H1 (cell line): ENCODE data around the gene RIMS1. TPM values are rescaled to one million over a fixed set of nuclear protein-coding genes. Genes with fewer than 3 reads are reported as not detected.

Experiments used
- CTCF ChIA-PET: fragments of 300-600 bp; sonication (Branson Sonifier 250); formaldehyde crosslinking; loops from one replicate; lab custom pipeline; 2021; ENCODE audit not compliant: partially characterized antibody; lab: Charles Lee
- POLR2A ChIA-PET: fragments of 300-600 bp; sonication (Branson Sonifier 250); formaldehyde crosslinking; loops from one replicate; lab custom pipeline; 2021; ENCODE audit warnings: inconsistent platforms; ENCODE audit not compliant: partially characterized antibody; lab: Charles Lee
- DNase-seq, 2 experiments: peaks; one replicate each; pipeline versions ENCODE4 v3.0.0 to v3.0.0-alpha.2; 2010 to 2022; ENCODE audit warnings: low spot score in 2 of 2, low read depth in 1 of 2, mixed read lengths in 1 of 2
- FAIRE-seq: peaks from 2 replicates; lab custom pipeline; 2011; peaks lifted over from hg19 to GRCh38; lab: Jason Lieb, UNC
- H2AFZ ChIP-seq: 2 replicates; pipeline ENCODE4 v1.8.1; 2012; ENCODE audit warnings: low read length, inconsistent platforms
- H2AK5ac ChIP-seq: 2 replicates; pipeline ENCODE4 v1.6.1; 2013; ENCODE audit warnings: low read depth, low read length
- H2BK120ac ChIP-seq: replicated peaks from 2 replicates; pipeline ENCODE3; 2013; ENCODE audit warnings: low read depth, low read length, inconsistent platforms
- H2BK12ac ChIP-seq: 2 replicates; pipeline ENCODE4 v1.6.1; 2013; ENCODE audit warnings: low read depth, low read length
- H2BK15ac ChIP-seq: 2 replicates; pipeline ENCODE4 v1.6.1; 2013; ENCODE audit warnings: low read length
- H2BK20ac ChIP-seq: 2 replicates; pipeline ENCODE4 v1.6.1; 2013; ENCODE audit warnings: low read length
- H2BK5ac ChIP-seq: 2 replicates; pipeline ENCODE4 v1.6.1; 2013; ENCODE audit warnings: low read depth, low read length
- H3K14ac ChIP-seq: 2 replicates; pipeline ENCODE4 v1.6.1; 2013; ENCODE audit warnings: inconsistent platforms; ENCODE audit not compliant: insufficient read length
- H3K18ac ChIP-seq: 2 replicates; pipeline ENCODE4 v1.6.1; 2013; ENCODE audit warnings: low read length; ENCODE audit errors: extremely low read depth
- H3K23ac ChIP-seq: 2 replicates; pipeline ENCODE4 v1.6.1; 2013; ENCODE audit warnings: inconsistent platforms; ENCODE audit not compliant: insufficient read length
- H3K23me2 ChIP-seq: 2 replicates; pipeline ENCODE4 v1.6.1; 2013; ENCODE audit warnings: low read depth, low read length
- H3K27ac ChIP-seq: 2 replicates; pipeline ENCODE4 v1.6.1; 2011; ENCODE audit warnings: low read depth, low read length, inconsistent platforms
- H3K27me3 ChIP-seq, 4 experiments: replicated peaks in 1 of 4; 1 replicate in 1 of 4; 2 replicates in 3 of 4; pipeline versions ENCODE4 v1.6.1 to v1.8.1; 2011 to 2013; ENCODE audit warnings: low read length in 3 of 4, mild to moderate bottlenecking in 3 of 4, inconsistent platforms in 2 of 4, mixed read lengths in 2 of 4, moderate library complexity in 1 of 4; ENCODE audit not compliant: control insufficient read depth in 3 of 4, insufficient read depth in 3 of 4; ENCODE audit errors: extremely low read depth in 1 of 4
- H3K36me3 ChIP-seq, 4 experiments: 2 replicates each; pipeline versions ENCODE4 v1.6.1 to v1.8.1; 2011 to 2013; ENCODE audit warnings: mild to moderate bottlenecking in 4 of 4, low read length in 3 of 4, moderate library complexity in 2 of 4, control low read depth in 1 of 4, inconsistent platforms in 1 of 4; ENCODE audit not compliant: insufficient read depth in 4 of 4, control insufficient read depth in 2 of 4
- H3K4ac ChIP-seq: replicated peaks from 2 replicates; pipeline ENCODE3; 2013; ENCODE audit warnings: low read length, low read depth, mixed read lengths, inconsistent platforms; ENCODE audit not compliant: insufficient read length
- H3K4me1 ChIP-seq, 4 experiments: replicated peaks in 1 of 4; 1 replicate in 1 of 4; 2 replicates in 3 of 4; pipeline versions ENCODE4 v1.6.1 to v1.8.1; 2011 to 2013; ENCODE audit warnings: low read length in 3 of 4, inconsistent platforms in 2 of 4, mixed read lengths in 1 of 4; ENCODE audit not compliant: insufficient read depth in 4 of 4, control insufficient read depth in 3 of 4
- H3K4me2 ChIP-seq, 2 experiments: 2 replicates each; pipeline versions ENCODE4 v1.6.1 to v1.8.1; 2011 to 2013; ENCODE audit warnings: low read depth in 2 of 2, low read length in 2 of 2, control low read depth in 1 of 2, inconsistent platforms in 1 of 2, mild to moderate bottlenecking in 1 of 2; ENCODE audit not compliant: insufficient read depth in 1 of 2
- H3K4me3 ChIP-seq, 4 experiments: fragments of 200-600, 300-600 bp in 1 of 4; sonication (generic), shearing (Covaris generic), sonication (Bioruptor Twin) in 1 of 4; 2 replicates each; pipeline versions ENCODE4 v1.5.1 to v1.8.1; 2011 to 2016; ENCODE audit warnings: low read length in 4 of 4, low read depth in 3 of 4, control low read depth in 2 of 4, inconsistent platforms in 2 of 4, mild to moderate bottlenecking in 2 of 4, mixed read lengths in 1 of 4, moderate library complexity in 1 of 4; ENCODE audit not compliant: insufficient read depth in 2 of 4; ENCODE audit errors: extremely low read depth in 1 of 4
- H3K56ac ChIP-seq: replicated peaks from 2 replicates; pipeline ENCODE3; 2013; ENCODE audit warnings: low read depth, mild to moderate bottlenecking, mixed read lengths, low read length, inconsistent platforms; ENCODE audit not compliant: insufficient read length
- H3K79me1 ChIP-seq: 2 replicates; pipeline ENCODE4 v1.6.1; 2013; ENCODE audit warnings: low read depth, low read length, control low read depth
- H3K79me2 ChIP-seq, 2 experiments: 2 replicates each; pipeline versions ENCODE4 v1.6.1 to v1.8.1; 2012 to 2013; ENCODE audit warnings: low read length in 2 of 2, mild to moderate bottlenecking in 2 of 2, inconsistent platforms in 1 of 2; ENCODE audit not compliant: insufficient read depth in 2 of 2, control insufficient read depth in 1 of 2
- H3K9ac ChIP-seq, 4 experiments: replicated peaks in 1 of 4; 1 replicate in 1 of 4; 2 replicates in 3 of 4; pipeline versions ENCODE4 v1.6.1 to v1.8.1; 2011 to 2013; ENCODE audit warnings: low read depth in 3 of 4, low read length in 3 of 4, control low read depth in 2 of 4, mild to moderate bottlenecking in 2 of 4, moderate library complexity in 2 of 4, inconsistent platforms in 1 of 4; ENCODE audit errors: extremely low read depth in 1 of 4
- H3K9me3 ChIP-seq, 2 experiments: 2 replicates each; pipeline versions ENCODE4 v1.6.1 to v1.8.1; 2012 to 2013; ENCODE audit warnings: mild to moderate bottlenecking in 2 of 2, moderate library complexity in 2 of 2, control low read depth in 1 of 2, inconsistent platforms in 1 of 2, low read depth in 1 of 2, low read length in 1 of 2, mixed read lengths in 1 of 2; ENCODE audit not compliant: insufficient read depth in 2 of 2
- H4K20me1 ChIP-seq, 2 experiments: replicated peaks in 1 of 2; 2 replicates each; pipeline versions ENCODE3 to v1.8.1; 2011 to 2013; ENCODE audit warnings: inconsistent platforms in 2 of 2, low read length in 2 of 2, mild to moderate bottlenecking in 1 of 2; ENCODE audit not compliant: insufficient read depth in 2 of 2, control insufficient read depth in 1 of 2
- H4K5ac ChIP-seq: 2 replicates; pipeline ENCODE4 v1.6.1; 2013; ENCODE audit warnings: low read length, low read depth, mixed read lengths, inconsistent platforms; ENCODE audit not compliant: insufficient read length
- H4K8ac ChIP-seq: 2 replicates; pipeline ENCODE4 v1.8.0; 2013; ENCODE audit warnings: mild to moderate bottlenecking, moderate library complexity, low read length, inconsistent platforms; ENCODE audit not compliant: insufficient read depth; ENCODE audit errors: extremely low read depth
- H4K91ac ChIP-seq: replicated peaks from 2 replicates; pipeline ENCODE3; 2013; ENCODE audit warnings: low read length, mixed read lengths, inconsistent platforms; ENCODE audit not compliant: insufficient read length
- BCL11A ChIP-seq, 2 experiments: IDR thresholded peaks; one replicate each; pipeline ENCODE4 v1.6.1; 2011; ENCODE audit warnings: low read depth in 2 of 2, low read length in 2 of 2, mild to moderate bottlenecking in 2 of 2
- CBX8 ChIP-seq: fragments of 300-800, 300-1000 bp; sonication (generic); IDR thresholded peaks from 2 replicates; pipeline ENCODE4 v1.7.1; 2016; ENCODE audit warnings: low read depth, low read length, borderline replicate concordance
- CHD1 ChIP-seq: IDR thresholded peaks from 2 replicates; pipeline ENCODE4 v1.6.1; 2012; ENCODE audit warnings: low read depth, low read length, improper control_type of control experiment
- CHD2 ChIP-seq: IDR thresholded peaks from 2 replicates; pipeline ENCODE4 v1.6.1; 2012; ENCODE audit warnings: low read length, improper control_type of control experiment
- EP300 ChIP-seq, 2 experiments: IDR thresholded peaks; 1 replicate in 1 of 2; 2 replicates in 1 of 2; pipeline ENCODE4 v1.6.1; 2011 to 2012; ENCODE audit warnings: low read depth in 2 of 2, low read length in 2 of 2, mild to moderate bottlenecking in 2 of 2, borderline replicate concordance in 1 of 2, inconsistent platforms in 1 of 2, moderate library complexity in 1 of 2
- FOSL1 ChIP-seq: IDR thresholded peaks from 2 replicates; pipeline ENCODE4 v1.6.1; 2011; ENCODE audit warnings: mild to moderate bottlenecking, low read depth, low read length, moderate library complexity; ENCODE audit not compliant: insufficient read depth
- PHF8 ChIP-seq: fragments of 200-600 bp; sonication (generic); conservative IDR thresholded peaks from 2 replicates; pipeline ENCODE4 v1.7.1; 2012; ENCODE audit warnings: low read depth, mild to moderate bottlenecking, inconsistent platforms, low read length, moderate library complexity
- POLR2AphosphoS5 ChIP-seq: IDR thresholded peaks from 2 replicates; pipeline ENCODE4 v1.6.1; 2011; ENCODE audit warnings: low read depth, low read length
- RNF2 ChIP-seq: fragments of 200-900, 300-1000 bp; sonication (generic); IDR thresholded peaks from 2 replicates; pipeline ENCODE4 v1.7.1; 2016; ENCODE audit warnings: borderline replicate concordance, low read depth, mild to moderate bottlenecking, antibody characterized with exemption, low read length; ENCODE audit not compliant: poor library complexity, severe bottlenecking; ENCODE audit errors: missing control alignments
- SP4 ChIP-seq: IDR thresholded peaks from 2 replicates; pipeline ENCODE4 v1.6.1; 2012; ENCODE audit warnings: low read length, inconsistent platforms
- TAF1 ChIP-seq: IDR thresholded peaks from 2 replicates; pipeline ENCODE4 v1.6.1; 2011; ENCODE audit warnings: mild to moderate bottlenecking, low read depth, low read length
- YY1 ChIP-seq: IDR thresholded peaks from 2 replicates; pipeline ENCODE4 v1.6.1; 2011; ENCODE audit warnings: low read depth, mild to moderate bottlenecking, low read length
- WGBS, 2 experiments: shearing (Covaris generic) in 1 of 2; methylation state at CpG; one replicate each; pipeline versions ENCODE4 v1.1.6 to v1.1.7; 2013 to 2015; ENCODE audit warnings: low lambda C conversion rate in 2 of 2, mixed read lengths in 2 of 2, inconsistent platforms in 1 of 2, low coverage in 1 of 2, missing lambda C conversion rate in 1 of 2; ENCODE audit not compliant: insufficient replicate concordance in 2 of 2, insufficient coverage in 1 of 2, insufficient read length in 1 of 2; ENCODE audit errors: extremely low coverage in 1 of 2, missing lambda C conversion rate in 1 of 2; 5-methylcytosine and 5-hydroxymethylcytosine counted together
- polyA plus RNA-seq, 7 experiments: library from polyadenylated mRNA; depleted of rRNA in 3 of 7; stranded (reverse) in 5 of 7; unstranded in 2 of 7; fragments of >200 nt in 5 of 7; fragments of 200-250 nt in 2 of 7; gene quantifications; 1 replicate in 5 of 7; 2 replicates in 1 of 7; 4 replicates in 1 of 7; pipeline versions ENCODE4 v1.2.1 to v1.2.3, GENCODE V29; 2011 to 2013; ENCODE audit warnings: missing spikeins in 2 of 7, mixed read lengths in 2 of 7
- total RNA-seq: library from RNA; stranded (reverse); fragmentation: NEBNext Ultra II Directional; extraction: Animal tissue kit (Norgen Biotek cat#: 25700); gene quantifications from 2 replicates; pipeline ENCODE4 v1.2.1, GENCODE V29; 2021
- TF ChIP-seq, protein P1 (sequence below): IDR thresholded peaks from 2 replicates; pipeline ENCODE4 v1.6.1; 2012; ENCODE audit warnings: low read length, inconsistent platforms

RIMS1 gene
- total and polyA plus RNA-seq, 2 of the 8 experiments (the other 6 are each of a cell fraction or from before 2014, with no cell fraction given) = 0.63 to 2.3 TPM

GRCh38 chr6:71933881-71934280 is 47.5 kb downstream of the RIMS1 start:
- no peak overlapping the region for H3K4ac ChIP-seq
- H3K18ac ChIP-seq = no peak overlapping the region
- no peak overlapping the region for H3K23ac ChIP-seq
- no peak overlapping the region for H2BK120ac ChIP-seq
- no peak overlapping the region for H4K5ac ChIP-seq
- no peak overlapping the region for H2BK20ac ChIP-seq
- CTCF ChIA-PET = no interaction called here
- H2BK15ac ChIP-seq = no peak overlapping the region
- H3K14ac ChIP-seq = no peak overlapping the region
- no peaks in the 10 kb centered on the region for H3K79me1 ChIP-seq
- H3K4me1 ChIP-seq = no peaks in the 10 kb centered on the region; a peak in 1 of 7 replicates
- no peak overlapping the region for H2AFZ ChIP-seq
- 96% methylated on average over 1 of the region's 1 CpG; no CpG with 5 or more reads in 1 of the 2 experiments for WGBS, 2 experiments
- H3K27ac ChIP-seq = no peak overlapping the region
- H2AK5ac ChIP-seq = no peak overlapping the region
- no peak for DNase-seq
- H3K36me3 ChIP-seq = no peaks in the 10 kb centered on the region
- no peaks in the 10 kb centered on the region for H3K79me2 ChIP-seq
- FAIRE-seq = no peak
- no peak overlapping the region for H4K91ac ChIP-seq
- H4K20me1 ChIP-seq = no peaks in the 10 kb centered on the region
- H4K8ac ChIP-seq = no peak overlapping the region
- H3K4me3 ChIP-seq = no peak overlapping the region
- H3K56ac ChIP-seq = no peak overlapping the region
- POLR2A ChIA-PET = no interaction called here
- no peak overlapping the region for H3K9ac ChIP-seq
- no peaks in the 10 kb centered on the region for H3K23me2 ChIP-seq
- H2BK5ac ChIP-seq = no peak overlapping the region
- peaks cover 0 to 5% of the 10 kb centered on the region in 2 experiments; a peak in 1 of 4 replicates for H3K9me3 ChIP-seq
- H2BK12ac ChIP-seq = no peak overlapping the region
- H3K27me3 ChIP-seq = no peaks in the 10 kb centered on the region
- no peak overlapping the region for H3K4me2 ChIP-seq
- TF ChIP-seq RNF2 = no peak
- no peak for TF ChIP-seq YY1
- no peak for TF ChIP-seq TAF1
- TF ChIP-seq, protein P1, sequence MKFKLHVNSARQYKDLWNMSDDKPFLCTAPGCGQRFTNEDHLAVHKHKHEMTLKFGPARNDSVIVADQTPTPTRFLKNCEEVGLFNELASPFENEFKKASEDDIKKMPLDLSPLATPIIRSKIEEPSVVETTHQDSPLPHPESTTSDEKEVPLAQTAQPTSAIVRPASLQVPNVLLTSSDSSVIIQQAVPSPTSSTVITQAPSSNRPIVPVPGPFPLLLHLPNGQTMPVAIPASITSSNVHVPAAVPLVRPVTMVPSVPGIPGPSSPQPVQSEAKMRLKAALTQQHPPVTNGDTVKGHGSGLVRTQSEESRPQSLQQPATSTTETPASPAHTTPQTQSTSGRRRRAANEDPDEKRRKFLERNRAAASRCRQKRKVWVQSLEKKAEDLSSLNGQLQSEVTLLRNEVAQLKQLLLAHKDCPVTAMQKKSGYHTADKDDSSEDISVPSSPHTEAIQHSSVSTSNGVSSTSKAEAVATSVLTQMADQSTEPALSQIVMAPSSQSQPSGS = no peak
- no peak for TF ChIP-seq FOSL1
- no peak for TF ChIP-seq CBX8
- no peak for TF ChIP-seq BCL11A (IDR thresholded peaks at IDR 0.05; ENCODE audit: low read depth in 2 of 2, low read length in 2 of 2)
- TF ChIP-seq CHD1 = no peak
- no peak for TF ChIP-seq POLR2AphosphoS5
- no peak for TF ChIP-seq PHF8
- TF ChIP-seq EP300 (IDR thresholded peaks at IDR 0.05; ENCODE audit: borderline replicate concordance in 1 of 2, low read depth in 2 of 2, low read length in 2 of 2) = no peak
- TF ChIP-seq CHD2 = no peak
- no peak for TF ChIP-seq SP4
